Ovary (tissue), 3 donors: ENCODE data around the gene CPT1B.

Experiments
- CTCF ChIP-seq, 3 donors: fragments of 450-650 bp in 2 of 3; fragments of 200-600 bp in 1 of 3; IDR thresholded peaks; one replicate each; pipeline versions ENCODE4 v1.5.1 to v1.8.0; 2016 to 2022; ENCODE audit warnings: antibody characterized with exemption in 3 of 3, mild to moderate bottlenecking in 1 of 3
- EP300 ChIP-seq: sonication (generic); formaldehyde crosslinking; IDR thresholded peaks from one replicate; pipeline ENCODE4 v1.6.1; 2017; ENCODE audit warnings: antibody characterized with exemption
- POLR2A ChIP-seq: fragments of 450-650 bp; IDR thresholded peaks from one replicate; pipeline ENCODE4 v1.6.1; 2017; ENCODE audit warnings: antibody characterized with exemption, mild to moderate bottlenecking, moderate library complexity
- donor health status: DM: no; HTN: no; CAD: no.

- no peak for TF ChIP-seq POLR2A
- TF ChIP-seq CTCF (IDR thresholded peaks at IDR 0.05): no peak
- TF ChIP-seq EP300: no peak
Measured at GRCh38 chr22:50573491-50574382, 4.5 kb downstream of the CPT1B start.
